Stimulated activated naive CD8-positive, alpha-beta T cell treated with anti-CD3 and anti-CD28 coated beads, Interleukin-15, amount 100 ng/mL, for 72 hours (primary cell): ENCODE measurements around the gene THRAP3.
A peak's percentile ranks its signal among the peaks of the same experiment; 100 is the strongest.
"Not testable (repeated sequence)": the region's sequence is repeated elsewhere in the genome, so short reads cannot be mapped to it uniquely, and the experiment has no call there.

Experiments used
- ATAC-seq: fragments of 150-1000 bp; cut with Tn5 transposase; 2 replicates; pipeline ENCODE4 v1.10.0; 2021; ENCODE audit warnings: mild to moderate bottlenecking, moderate library complexity
- DNase-seq, 2 donors: peaks; one replicate each; pipeline ENCODE4 v3.0.0; 2021 to 2022
- H3K27ac Mint-ChIP-seq, 2 donors: one replicate each; pipeline ENCODE4 v1.8.0; 2022; ENCODE audit warnings: mild to moderate bottlenecking in 2 of 2, mixed read lengths in 2 of 2, moderate library complexity in 2 of 2
- H3K27me3 Mint-ChIP-seq: one replicate; pipeline ENCODE4 v1.8.0; 2022; ENCODE audit warnings: mixed read lengths
- H3K4me1 Mint-ChIP-seq: one replicate; pipeline ENCODE4 v1.8.0; 2022; ENCODE audit warnings: mild to moderate bottlenecking, mixed read lengths
- H3K4me3 Mint-ChIP-seq, 2 donors: one replicate each; pipeline ENCODE4 v1.8.0; 2022; ENCODE audit warnings: mild to moderate bottlenecking in 2 of 2, mixed read lengths in 2 of 2, moderate library complexity in 1 of 2
- H3K9me3 Mint-ChIP-seq, 2 donors: one replicate each; pipeline ENCODE4 v1.8.0; 2022; ENCODE audit warnings: mixed read lengths in 2 of 2

Gene THRAP3

DNA sequence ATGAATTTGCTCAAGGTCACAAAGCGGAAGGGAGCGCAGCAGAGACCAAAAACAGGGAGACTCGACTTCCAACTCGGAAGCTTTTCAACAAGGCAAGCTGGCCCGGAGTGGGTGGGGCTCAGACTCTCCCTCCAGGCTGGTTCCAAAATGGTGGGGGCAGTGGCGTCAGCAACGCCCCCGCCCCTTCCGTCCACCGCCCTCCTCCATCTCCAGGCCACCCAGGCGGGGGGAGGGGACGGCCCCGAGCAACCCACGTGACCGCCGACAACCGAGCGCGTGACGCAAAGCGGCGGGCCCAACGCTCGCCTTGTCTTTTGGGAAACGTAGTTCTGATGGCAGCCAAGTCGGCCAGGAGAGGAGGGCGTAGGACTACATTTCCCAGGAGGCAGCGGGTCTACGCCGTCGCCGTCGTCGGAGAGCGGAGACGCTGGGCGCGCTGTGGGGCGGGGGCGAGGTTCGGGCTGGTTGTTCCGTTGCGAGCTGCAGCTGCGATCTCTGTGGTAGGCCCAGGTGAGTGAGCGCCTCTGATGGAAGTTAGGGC, at the start of gene THRAP3:
TSS of gene THRAP3 (plus strand) at position 448 of the 541 bp plus-strand sequence. CDS start 58,121 bp downstream, outside the sequence.
- Mint-ChIP-seq H3K27me3 (no peaks in the 10 kb centered on the region), H3K4me3 (peak within 1 kb of the TSS; percentile 86 to 99), H3K4me1 (peaks cover 37% of the 10 kb centered on the region), H3K9me3 (no peaks in the 10 kb centered on the region), H3K27ac (peak within 1 kb of the TSS; percentile 98 to 100)
- ATAC-seq (peak; percentile 95), DNase-seq (peak; percentile 100)

DNA sequence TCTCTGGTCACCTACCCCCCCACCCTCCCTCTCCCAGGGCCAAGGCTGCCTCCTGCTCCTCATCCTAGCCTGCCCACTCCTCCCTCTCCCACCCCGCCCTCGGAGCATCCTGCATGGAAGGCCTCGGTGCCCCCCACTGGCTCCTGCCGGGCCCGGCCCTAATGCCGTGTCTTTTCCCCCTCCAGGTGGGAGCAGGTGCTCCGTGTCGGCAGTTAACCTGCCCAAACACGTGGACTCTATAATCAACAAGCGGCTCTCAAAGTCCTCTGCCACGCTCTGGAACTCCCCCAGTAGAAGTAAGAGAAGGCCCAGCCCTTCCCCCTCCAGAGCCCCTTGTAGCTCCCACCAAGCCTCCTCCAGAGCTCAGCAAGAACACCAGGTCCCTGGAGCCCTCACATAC, 49.5 kb upstream of the THRAP3 start:
- DNase-seq (no peak), ATAC-seq (no peak)
- Mint-ChIP-seq H3K4me3 (no peak overlapping the region), H3K27ac (no peak overlapping the region), H3K4me1 (peaks cover 20% of the 10 kb centered on the region), H3K27me3 (no peaks in the 10 kb centered on the region), H3K9me3 (no peaks in the 10 kb centered on the region)

DNA sequence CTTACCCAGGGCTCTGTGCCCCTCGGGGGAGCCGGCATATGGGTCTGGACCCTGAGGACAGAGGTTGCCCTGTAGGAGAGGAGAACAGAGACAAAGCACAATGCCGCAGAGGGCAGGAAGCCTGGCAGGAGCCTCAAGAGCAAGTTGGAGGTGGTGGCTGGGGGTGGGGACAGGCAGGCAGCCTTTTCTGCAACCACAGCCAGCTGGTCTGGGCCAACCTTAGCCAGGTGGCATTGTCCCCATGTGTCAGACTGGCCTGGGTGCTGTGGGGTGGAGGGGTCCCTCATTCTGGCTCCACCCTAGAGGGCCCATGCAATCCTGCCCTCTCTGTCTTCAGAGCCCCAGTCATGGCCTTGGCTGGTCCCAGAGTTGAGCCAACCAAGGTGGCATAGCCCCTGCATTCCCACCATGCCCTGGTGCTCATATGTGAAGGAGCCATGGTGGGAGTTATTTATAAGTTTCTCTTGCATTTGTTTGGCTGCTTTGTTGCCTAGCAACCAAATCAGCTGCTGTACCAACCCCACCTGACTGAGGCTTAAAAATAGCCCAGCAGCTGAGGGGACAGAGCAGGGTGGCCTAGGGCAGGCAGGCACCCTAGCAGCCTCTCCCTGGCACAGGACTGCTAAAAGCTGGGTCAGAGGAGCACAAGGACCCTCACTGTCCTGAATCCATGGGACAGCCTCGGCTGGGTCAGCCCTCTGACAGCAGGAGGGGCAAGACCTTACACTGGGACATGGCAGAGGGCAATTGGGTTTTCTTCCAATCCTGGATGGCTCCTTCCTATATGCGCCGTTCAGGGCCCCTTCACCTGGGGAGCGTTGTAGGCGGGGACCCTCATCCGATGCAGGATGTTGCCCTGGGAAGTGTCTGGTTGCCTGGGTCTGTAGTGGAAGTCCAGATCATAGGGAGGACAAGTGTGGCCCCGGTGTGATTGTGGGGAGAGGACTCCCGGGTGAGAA, 48.8 kb upstream of the THRAP3 start:
- no peak overlapping the region for H3K4me3 Mint-ChIP-seq
- no peak for ATAC-seq
- no peak for DNase-seq

DNA sequence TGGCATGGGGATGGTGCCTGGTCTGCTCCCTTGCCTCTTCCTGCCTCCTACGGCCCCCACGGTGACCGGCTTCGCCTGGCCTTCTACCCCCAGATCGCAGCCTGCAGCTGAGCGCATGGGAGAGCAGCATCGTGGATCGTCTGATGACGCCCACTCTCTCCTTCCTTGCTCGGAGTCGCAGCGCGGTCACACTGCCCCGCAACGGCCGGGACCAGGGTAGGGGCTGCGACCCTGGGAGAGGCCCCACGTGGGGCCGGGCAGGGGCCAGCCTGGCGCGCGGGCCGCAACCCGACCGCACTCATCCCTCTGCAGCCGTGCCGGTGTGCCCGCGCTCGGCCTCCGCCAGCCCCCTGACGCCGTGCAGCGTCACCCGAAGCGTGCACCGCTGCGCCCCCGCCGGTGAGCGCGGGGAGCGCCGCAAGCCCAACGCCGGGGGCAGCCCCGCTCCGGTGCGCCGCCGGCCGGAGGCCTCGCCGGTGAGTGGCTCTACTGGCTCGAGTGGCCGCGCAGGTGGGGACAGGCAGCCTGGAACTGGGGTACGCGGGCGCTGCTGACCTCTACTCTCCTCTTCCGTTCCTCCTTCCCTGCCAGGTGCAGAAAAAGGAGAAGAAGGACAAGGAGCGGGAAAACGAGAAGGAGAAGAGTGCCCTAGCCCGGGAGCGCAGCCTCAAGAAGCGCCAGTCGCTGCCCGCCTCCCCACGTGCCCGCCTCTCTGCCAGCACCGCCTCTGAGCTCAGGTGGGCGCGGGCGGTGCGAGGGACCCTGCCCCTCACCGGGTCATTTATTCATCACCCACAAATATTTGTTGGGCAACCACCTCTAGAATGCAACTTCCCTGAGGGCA, 47.9 kb upstream of the THRAP3 start:
- no peak overlapping the region for H3K4me3 Mint-ChIP-seq
- H3K27me3 Mint-ChIP-seq: no peaks in the 10 kb centered on the region
- no peaks in the 10 kb centered on the region for H3K9me3 Mint-ChIP-seq
- no peak overlapping the region for H3K27ac Mint-ChIP-seq
- H3K4me1 Mint-ChIP-seq: peaks cover 12% of the 10 kb centered on the region
- ATAC-seq (peak; percentile 64), DNase-seq (no peak)

More for the DNA sequence above, 48.8 kb upstream of the THRAP3 start:
- no peak overlapping the region for H3K27ac Mint-ChIP-seq
- H3K9me3 Mint-ChIP-seq: no peaks in the 10 kb centered on the region
- H3K4me1 Mint-ChIP-seq: peaks cover 15% of the 10 kb centered on the region
- H3K27me3 Mint-ChIP-seq: no peaks in the 10 kb centered on the region

GRCh38 chr1:36177589-36178431, 46.4 kb upstream of the THRAP3 start:
- peak overlapping the region in 1 of 2 donors; percentile 27 for H3K27ac Mint-ChIP-seq
- no peak for ATAC-seq
- H3K9me3 Mint-ChIP-seq: no peaks in the 10 kb centered on the region
- DNase-seq: no peak
- H3K27me3 Mint-ChIP-seq: no peaks in the 10 kb centered on the region
- peaks cover 2% of the 10 kb centered on the region for H3K4me1 Mint-ChIP-seq
- no peak overlapping the region for H3K4me3 Mint-ChIP-seq

GRCh38 chr1:36178471-36179219, 45.6 kb upstream of the THRAP3 start:
- no peaks in the 10 kb centered on the region for H3K9me3 Mint-ChIP-seq
- H3K4me3 Mint-ChIP-seq: no peak overlapping the region
- no peaks in the 10 kb centered on the region for H3K27me3 Mint-ChIP-seq

GRCh38 chr1:36179220-36179600, 45.0 kb upstream of the THRAP3 start:
- no peak overlapping the region for H3K4me3 Mint-ChIP-seq
- no peaks in the 10 kb centered on the region for H3K27me3 Mint-ChIP-seq
- DNase-seq: no peak
- no peak for ATAC-seq
- peak overlapping the region in 1 of 2 donors; percentile 85 for H3K27ac Mint-ChIP-seq
- no peaks in the 10 kb centered on the region for H3K9me3 Mint-ChIP-seq
- no peaks in the 10 kb centered on the region for H3K4me1 Mint-ChIP-seq

More at GRCh38 chr1:36178471-36179219, 45.6 kb upstream of the THRAP3 start:
- ATAC-seq: no peak
- Mint-ChIP-seq H3K4me1 (no peaks in the 10 kb centered on the region), H3K27ac (peak overlapping the region in 1 of 2 donors; percentile 85)
- DNase-seq: no peak

DNA sequence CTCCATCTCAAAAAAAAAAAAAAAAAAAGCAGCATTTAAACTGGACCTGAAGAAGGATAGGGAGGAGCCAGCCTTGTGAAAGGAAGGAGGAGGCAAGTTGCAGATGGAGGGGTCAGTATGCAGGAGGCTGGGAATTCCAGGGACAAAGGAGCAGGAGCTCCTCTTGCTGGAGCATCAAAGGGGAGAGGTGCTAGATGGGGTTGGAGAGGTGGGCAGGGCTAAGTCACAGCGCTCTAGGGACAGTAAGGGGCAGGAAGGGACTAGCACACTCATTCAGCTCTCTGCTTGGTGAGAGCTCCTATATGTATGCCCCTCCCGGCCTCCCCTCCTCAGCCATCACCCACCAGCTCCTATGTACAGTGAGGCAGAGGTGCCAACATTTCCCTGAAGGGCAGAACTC, 41.5 kb upstream of the THRAP3 start:
- Mint-ChIP-seq H3K27ac (peak overlapping the region in 1 of 2 donors; percentile 94), H3K9me3 (no peaks in the 10 kb centered on the region), H3K4me3 (no peak overlapping the region), H3K27me3 (no peaks in the 10 kb centered on the region), H3K4me1 (peaks cover under 1% of the 10 kb centered on the region)
- no peak for DNase-seq
- ATAC-seq: no peak

- H3K27ac Mint-ChIP-seq: peak overlapping the region in 1 of 2 donors; percentile 1
- DNase-seq: no peak
These were observed 40.9 kb upstream of the THRAP3 start for GRCh38 chr1:36183309-36183856.

DNA sequence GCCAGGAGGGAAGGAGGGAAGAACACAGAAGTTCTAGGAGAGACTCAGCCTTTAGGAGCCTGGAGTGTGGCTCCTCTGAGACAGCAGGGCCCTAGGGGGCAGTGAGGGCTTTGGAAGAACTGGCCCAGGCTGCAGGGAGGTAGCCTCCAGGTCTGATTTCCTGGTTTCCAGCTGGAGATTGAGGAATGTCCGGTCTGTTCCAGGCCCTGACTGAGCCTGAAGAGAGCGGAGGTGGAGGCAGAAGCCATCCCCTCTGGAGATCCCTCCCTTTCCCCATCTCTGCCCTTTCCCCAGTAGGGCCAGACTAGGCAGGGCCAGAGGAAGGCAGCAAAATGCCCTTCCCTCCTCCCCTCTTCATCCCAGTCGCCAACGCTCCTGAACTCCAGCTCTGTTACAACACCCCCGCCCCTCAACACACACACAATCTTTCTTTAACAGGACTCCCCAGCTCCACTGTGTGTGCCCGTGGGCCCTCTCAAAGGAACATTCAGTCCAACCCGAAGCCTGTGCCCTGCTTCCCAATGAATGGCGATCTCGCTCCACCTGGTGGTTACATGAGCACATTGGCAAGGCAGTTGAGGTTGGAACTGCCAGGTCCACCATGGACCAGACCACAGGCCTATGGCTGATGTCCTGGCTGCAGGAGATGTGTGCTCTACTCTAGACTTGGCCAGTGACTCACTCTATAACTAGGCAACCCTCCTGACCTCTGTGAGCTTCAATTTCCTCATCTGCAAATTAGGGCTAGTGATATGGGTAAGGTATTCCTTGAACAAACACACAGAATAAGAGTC, 36.2 kb upstream of the THRAP3 start:
- H3K4me3 Mint-ChIP-seq: no peak overlapping the region
- H3K9me3 Mint-ChIP-seq: no peaks in the 10 kb centered on the region
- H3K27me3 Mint-ChIP-seq: no peaks in the 10 kb centered on the region
- H3K27ac Mint-ChIP-seq: peak overlapping the region; percentile 31 to 78
- ATAC-seq: peak; percentile 98
- peaks cover 7% of the 10 kb centered on the region for H3K4me1 Mint-ChIP-seq
- DNase-seq: peak; percentile 72 to 84

More at GRCh38 chr1:36183309-36183856, 40.9 kb upstream of the THRAP3 start:
- Mint-ChIP-seq H3K4me3 (no peak overlapping the region), H3K27me3 (no peaks in the 10 kb centered on the region), H3K9me3 (no peaks in the 10 kb centered on the region), H3K4me1 (peaks cover 7% of the 10 kb centered on the region)
- no peak for ATAC-seq

- not testable (repeated sequence) for ATAC-seq, H3K27ac Mint-ChIP-seq, H3K4me1 Mint-ChIP-seq, H3K4me3 Mint-ChIP-seq, H3K9me3 Mint-ChIP-seq, DNase-seq
- H3K27me3 Mint-ChIP-seq: peaks cover 11% of the 10 kb centered on the region
These were observed 27.4 kb upstream of the THRAP3 start for GRCh38 chr1:36196805-36197204.

DNA sequence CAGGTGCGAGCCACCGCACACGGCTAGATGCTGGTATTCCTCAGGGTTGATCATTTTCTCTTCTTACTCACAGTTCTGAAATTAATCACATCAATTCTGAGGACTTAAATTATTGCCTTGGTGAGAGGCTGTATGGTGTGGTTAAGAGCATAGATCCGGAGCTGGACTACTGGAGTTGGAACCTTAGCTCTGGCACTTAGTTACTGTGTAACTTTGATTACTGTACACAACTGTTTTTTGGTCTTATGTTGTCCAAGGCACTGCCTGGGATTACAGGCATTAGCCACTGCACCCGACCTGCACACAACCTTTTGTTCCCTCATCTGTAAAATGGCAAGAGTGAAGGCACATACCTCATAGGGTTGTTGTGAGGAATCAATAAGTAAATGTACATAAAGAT, 25.6 kb upstream of the THRAP3 start:
- peaks cover 11% of the 10 kb centered on the region for H3K27me3 Mint-ChIP-seq
- peaks cover 5% of the 10 kb centered on the region for H3K4me1 Mint-ChIP-seq
- no peak overlapping the region for H3K4me3 Mint-ChIP-seq
- ATAC-seq (no peak), DNase-seq (no peak)
- H3K27ac Mint-ChIP-seq: no peak overlapping the region
- H3K9me3 Mint-ChIP-seq: no peaks in the 10 kb centered on the region

GRCh38 chr1:36199934-36200741, 24.1 kb upstream of the THRAP3 start:
- DNase-seq: no peak
- peaks cover 11% of the 10 kb centered on the region for H3K27me3 Mint-ChIP-seq
- no peaks in the 10 kb centered on the region for H3K9me3 Mint-ChIP-seq
- H3K4me1 Mint-ChIP-seq: peaks cover 5% of the 10 kb centered on the region
- no peak overlapping the region for H3K4me3 Mint-ChIP-seq
- H3K27ac Mint-ChIP-seq: peak overlapping the region; percentile 9 to 16
- no peak for ATAC-seq
